ENCODE measurements around the gene SKA3. TPM values are rescaled to one million over a fixed set of nuclear protein-coding genes. Genes with fewer than 3 reads are reported as not detected.

Gene SKA3
- polyA plus RNA-seq, 1 donor (not counting 4 experiments of a cell fraction or from before 2014, with no cell fraction given) = 13.4 TPM

- no peaks in the 10 kb centered on the region for H3K79me2 ChIP-seq (ENCODE audit: control insufficient read depth, insufficient read depth, low read length)
- H3K27ac ChIP-seq (ENCODE audit: control insufficient read depth, insufficient read depth, low read length) = no peak overlapping the region
- H3K4me3 ChIP-seq (ENCODE audit: control insufficient read depth in 2 of 3, extremely low read depth in 1 of 3, insufficient read depth in 2 of 3, low read depth in 1 of 3, low read length in 3 of 3) = no peak overlapping the region
- H3K27me3 ChIP-seq (ENCODE audit: control insufficient read depth, extremely low read depth, insufficient read depth, low read length) = no peaks in the 10 kb centered on the region
- no peaks in the 10 kb centered on the region for H3K9me1 ChIP-seq (ENCODE audit: control insufficient read depth, extremely low read depth, insufficient read depth, low read length)
- TF ChIP-seq CTCF (optimal IDR thresholded peaks at IDR 0.05 in 1 of 3, IDR thresholded peaks at IDR 0.05 in 1 of 3, conservative IDR thresholded peaks at IDR 0.05 in 1 of 3; ENCODE audit: extremely low read depth in 1 of 3, insufficient read depth in 2 of 3, low read length in 3 of 3) (no peak), EZH2 (IDR thresholded peaks at IDR 0.05; ENCODE audit: low read length) (no peak)
- H3K4me1 ChIP-seq (ENCODE audit: control insufficient read depth, extremely low read depth, insufficient read depth, low read length) = no peaks in the 10 kb centered on the region
- H4K20me1 ChIP-seq (ENCODE audit: control insufficient read depth, extremely low read depth, insufficient read depth, low read length) = no peaks in the 10 kb centered on the region
- no peaks in the 10 kb centered on the region for H3K9me3 ChIP-seq (ENCODE audit: control insufficient read depth, low read depth, low read length)
- no peaks in the 10 kb centered on the region for H3K36me3 ChIP-seq (ENCODE audit: control insufficient read depth in 2 of 2, extremely low read depth in 1 of 2, insufficient read depth in 2 of 2, low read length in 2 of 2)
- dilution Hi-C loops (cut with MboI; ENCODE audit: extremely low pct_ligation_motif_present, low sequenced_read_pairs) = no loop called here
- no peak for DNase-seq (ENCODE audit: low read depth, low spot score)
- H2AFZ ChIP-seq (ENCODE audit: control insufficient read depth, low read length) = no peak overlapping the region
- H3K4me2 ChIP-seq (ENCODE audit: control insufficient read depth, extremely low read depth, insufficient read depth, low read depth, low read length) = no peak overlapping the region
- FAIRE-seq = no peak
- H3K9ac ChIP-seq (ENCODE audit: control insufficient read depth, extremely low read depth, insufficient read depth, low read length) = no peak overlapping the region
Measured at GRCh38 chr13:21130116-21130515, 46.2 kb downstream of the SKA3 start.

GRCh38 chr13:21124852-21125251, 51.5 kb downstream of the SKA3 start:
- H3K9ac ChIP-seq (ENCODE audit: control insufficient read depth, extremely low read depth, insufficient read depth, low read length) = no peak overlapping the region
- DNase-seq (ENCODE audit: low read depth, low spot score) (no peak), FAIRE-seq (no peak)
- TF ChIP-seq CTCF (optimal IDR thresholded peaks at IDR 0.05 in 1 of 3, IDR thresholded peaks at IDR 0.05 in 1 of 3, conservative IDR thresholded peaks at IDR 0.05 in 1 of 3; ENCODE audit: extremely low read depth in 1 of 3, insufficient read depth in 2 of 3, low read length in 3 of 3) (no peak), EZH2 (IDR thresholded peaks at IDR 0.05; ENCODE audit: low read length) (no peak)
- no peak overlapping the region for H3K4me2 ChIP-seq (ENCODE audit: control insufficient read depth, extremely low read depth, insufficient read depth, low read depth, low read length)
- H2AFZ ChIP-seq (ENCODE audit: control insufficient read depth, low read length) = no peak overlapping the region
- no peaks in the 10 kb centered on the region for H3K27me3 ChIP-seq (ENCODE audit: control insufficient read depth, extremely low read depth, insufficient read depth, low read length)
- no peak overlapping the region for H3K4me3 ChIP-seq (ENCODE audit: control insufficient read depth in 2 of 3, extremely low read depth in 1 of 3, insufficient read depth in 2 of 3, low read depth in 1 of 3, low read length in 3 of 3)
- no peaks in the 10 kb centered on the region for H3K9me3 ChIP-seq (ENCODE audit: control insufficient read depth, low read depth, low read length)
- no peaks in the 10 kb centered on the region for H3K9me1 ChIP-seq (ENCODE audit: control insufficient read depth, extremely low read depth, insufficient read depth, low read length)
- no peak overlapping the region for H3K27ac ChIP-seq (ENCODE audit: control insufficient read depth, insufficient read depth, low read length)
- no peaks in the 10 kb centered on the region for H3K36me3 ChIP-seq (ENCODE audit: control insufficient read depth in 2 of 2, extremely low read depth in 1 of 2, insufficient read depth in 2 of 2, low read length in 2 of 2)
- H4K20me1 ChIP-seq (ENCODE audit: control insufficient read depth, extremely low read depth, insufficient read depth, low read length) = no peaks in the 10 kb centered on the region
- H3K79me2 ChIP-seq (ENCODE audit: control insufficient read depth, insufficient read depth, low read length) = no peaks in the 10 kb centered on the region
- H3K4me1 ChIP-seq (ENCODE audit: control insufficient read depth, extremely low read depth, insufficient read depth, low read length) = no peaks in the 10 kb centered on the region
- dilution Hi-C loops (cut with MboI; ENCODE audit: extremely low pct_ligation_motif_present, low sequenced_read_pairs) = no loop called here
